HEK293T (cell line): ENCODE data around the gene CAMKMT.
A peak's percentile ranks its signal among the peaks of the same experiment; 100 is the strongest.

Experiments
- CTCF ChIA-PET: fragments of 350-600 bp; formaldehyde crosslinking; extraction: SDS; loops from one replicate; lab custom pipeline; 2021; ENCODE audit warnings: antibody characterized with exemption, inconsistent platforms; lab: Yijun Ruan, JAX
- POLR2A ChIA-PET: fragments of 350-600 bp; formaldehyde crosslinking; extraction: SDS; loops from one replicate; lab custom pipeline; 2020; ENCODE audit warnings: antibody characterized with exemption, inconsistent platforms; lab: Yijun Ruan, JAX
- DNase-seq: peaks from one replicate; pipeline ENCODE4 v3.0.0; 2012; ENCODE audit warnings: mixed read lengths; ENCODE audit errors: extremely low spot score
- ARNT ChIP-seq: fragments of 450-650 bp; IDR thresholded peaks from 2 replicates; pipeline ENCODE4 v1.6.1; 2017; ENCODE audit warnings: mild to moderate bottlenecking
- BHLHE40 ChIP-seq: fragments of 450-650 bp; IDR thresholded peaks from 2 replicates; pipeline ENCODE4 v1.6.1; 2016; ENCODE audit warnings: mild to moderate bottlenecking, moderate library complexity, borderline replicate concordance
- CTBP1 ChIP-seq: fragments of 450-650 bp; IDR thresholded peaks from 2 replicates; pipeline ENCODE4 v1.6.1; 2016; ENCODE audit warnings: borderline replicate concordance
- ELF4 ChIP-seq: fragments of 450-650 bp; IDR thresholded peaks from 2 replicates; pipeline ENCODE4 v1.6.1; 2017; ENCODE audit warnings: antibody characterized with exemption
- FOXA1 ChIP-seq: fragments of 450-650 bp; IDR thresholded peaks from 2 replicates; pipeline ENCODE4 v1.6.1; 2016; ENCODE audit warnings: mild to moderate bottlenecking
- FOXK2 ChIP-seq: fragments of 450-650 bp; IDR thresholded peaks from 2 replicates; pipeline ENCODE4 v1.6.1; 2016; ENCODE audit warnings: mild to moderate bottlenecking
- FOXM1 ChIP-seq: fragments of 450-650 bp; IDR thresholded peaks from 2 replicates; pipeline ENCODE4 v1.6.1; 2017; ENCODE audit warnings: mild to moderate bottlenecking, borderline replicate concordance
- HDGF ChIP-seq: fragments of 450-650 bp; IDR thresholded peaks from 2 replicates; pipeline ENCODE4 v1.6.1; 2017; ENCODE audit warnings: antibody characterized with exemption, borderline replicate concordance
- L3MBTL2 ChIP-seq: fragments of 450-650 bp; conservative IDR thresholded peaks from 2 replicates; pipeline ENCODE4 v1.6.1; 2016; ENCODE audit warnings: mild to moderate bottlenecking
- LEF1 ChIP-seq: fragments of 450-650 bp; IDR thresholded peaks from 2 replicates; pipeline ENCODE4 v1.6.1; 2017; ENCODE audit warnings: mild to moderate bottlenecking, borderline replicate concordance
- NFRKB ChIP-seq: fragments of 450-650 bp; IDR thresholded peaks from 2 replicates; pipeline ENCODE4 v1.6.1; 2016; ENCODE audit warnings: mild to moderate bottlenecking, moderate library complexity
- SP1 ChIP-seq: fragments of 450-650 bp; IDR thresholded peaks from 2 replicates; pipeline ENCODE4 v1.6.1; 2017
- SUZ12 ChIP-seq: fragments of 450-650 bp; IDR thresholded peaks from 2 replicates; pipeline ENCODE4 v1.6.1; 2016; ENCODE audit warnings: mild to moderate bottlenecking
- TARDBP ChIP-seq: fragments of 450-650 bp; IDR thresholded peaks from 2 replicates; pipeline ENCODE4 v1.6.1; 2016
- ZNF384 ChIP-seq: fragments of 450-650 bp; IDR thresholded peaks from 2 replicates; pipeline ENCODE4 v1.6.1; 2016
- TF ChIP-seq, protein P1 (sequence below): fragments of 450-650 bp; IDR thresholded peaks from 2 replicates; pipeline ENCODE4 v1.6.1; 2016

Gene CAMKMT

GRCh38 chr2:44740678-44741077 lies 378.9 kb downstream of the CAMKMT start:
- POLR2A ChIA-PET: no interaction called here
- CTCF ChIA-PET: interaction anchor here (1.0 kb wide), 1 partner anchor 261 kb away, joined by 4 read pairs; no protein-coding TSS in a partner anchor
- TF ChIP-seq HDGF (no peak), CTBP1 (no peak), LEF1 (no peak), BHLHE40 (no peak), L3MBTL2 (no peak), FOXA1 (no peak), ZNF384 (no peak), SP1 (no peak), SUZ12 (no peak), NFRKB (no peak), TARDBP (no peak), ELF4 (no peak), FOXK2 (no peak), ARNT (no peak), FOXM1 (no peak)
- DNase-seq: no peak

DNA sequence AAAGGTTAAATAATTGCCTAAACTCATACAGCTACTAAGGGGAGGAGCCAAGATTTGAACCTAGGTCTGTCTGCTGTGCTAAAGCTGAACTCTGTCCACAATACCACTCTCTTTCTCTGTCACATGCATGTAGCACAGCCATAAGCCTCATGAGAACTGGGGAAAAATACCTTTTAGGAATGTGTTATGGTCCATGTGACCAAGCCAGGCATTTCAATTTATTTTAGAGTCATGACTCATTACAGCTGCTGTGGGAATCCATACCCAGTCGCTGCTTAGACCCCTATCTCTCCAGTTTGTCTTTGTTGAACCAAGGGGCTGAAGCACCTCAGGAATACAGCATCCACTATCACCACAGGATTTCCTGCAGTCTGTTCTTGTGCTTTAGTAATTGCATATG lies 379.8 kb downstream of the CAMKMT start:
- CTCF ChIA-PET: no interaction called here
- POLR2A ChIA-PET: no interaction called here
- DNase-seq: no peak
- no peak for TF ChIP-seq FOXM1
- no peak for TF ChIP-seq NFRKB

GRCh38 chr2:44742057-44742456 lies 380.3 kb downstream of the CAMKMT start:
- TF ChIP-seq LEF1 (no peak), SP1 (no peak), BHLHE40 (no peak), FOXK2 (no peak), FOXA1 (no peak), ZNF384 (no peak), NFRKB (no peak)
- TF ChIP-seq, protein P1, sequence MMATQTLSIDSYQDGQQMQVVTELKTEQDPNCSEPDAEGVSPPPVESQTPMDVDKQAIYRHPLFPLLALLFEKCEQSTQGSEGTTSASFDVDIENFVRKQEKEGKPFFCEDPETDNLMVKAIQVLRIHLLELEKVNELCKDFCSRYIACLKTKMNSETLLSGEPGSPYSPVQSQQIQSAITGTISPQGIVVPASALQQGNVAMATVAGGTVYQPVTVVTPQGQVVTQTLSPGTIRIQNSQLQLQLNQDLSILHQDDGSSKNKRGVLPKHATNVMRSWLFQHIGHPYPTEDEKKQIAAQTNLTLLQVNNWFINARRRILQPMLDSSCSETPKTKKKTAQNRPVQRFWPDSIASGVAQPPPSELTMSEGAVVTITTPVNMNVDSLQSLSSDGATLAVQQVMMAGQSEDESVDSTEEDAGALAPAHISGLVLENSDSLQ: no peak
- POLR2A ChIA-PET: no interaction called here
- no peak for DNase-seq
- CTCF ChIA-PET: no interaction called here

DNA sequence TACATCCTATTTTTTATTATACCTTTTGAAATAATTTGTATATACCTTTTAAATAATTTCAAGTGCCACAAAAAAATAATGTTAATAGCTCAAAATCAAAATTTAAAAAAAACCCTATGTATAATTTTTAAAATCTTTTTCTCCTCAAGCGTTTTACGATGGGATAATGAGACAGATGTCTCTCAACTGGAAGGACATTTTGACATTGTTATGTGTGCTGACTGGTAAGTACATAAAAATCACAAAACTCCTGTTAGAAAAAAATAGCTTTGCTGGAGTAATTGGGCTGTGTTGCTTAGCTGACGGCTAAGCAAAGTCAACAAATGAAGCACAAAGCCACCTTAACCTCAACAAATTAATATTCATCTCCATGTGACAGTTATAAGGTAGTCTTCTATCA lies 381.7 kb downstream of the CAMKMT start:
- DNase-seq: no peak
- ChIA-PET POLR2A (no interaction called here), CTCF (no interaction called here)
- no peak for TF ChIP-seq NFRKB

DNA sequence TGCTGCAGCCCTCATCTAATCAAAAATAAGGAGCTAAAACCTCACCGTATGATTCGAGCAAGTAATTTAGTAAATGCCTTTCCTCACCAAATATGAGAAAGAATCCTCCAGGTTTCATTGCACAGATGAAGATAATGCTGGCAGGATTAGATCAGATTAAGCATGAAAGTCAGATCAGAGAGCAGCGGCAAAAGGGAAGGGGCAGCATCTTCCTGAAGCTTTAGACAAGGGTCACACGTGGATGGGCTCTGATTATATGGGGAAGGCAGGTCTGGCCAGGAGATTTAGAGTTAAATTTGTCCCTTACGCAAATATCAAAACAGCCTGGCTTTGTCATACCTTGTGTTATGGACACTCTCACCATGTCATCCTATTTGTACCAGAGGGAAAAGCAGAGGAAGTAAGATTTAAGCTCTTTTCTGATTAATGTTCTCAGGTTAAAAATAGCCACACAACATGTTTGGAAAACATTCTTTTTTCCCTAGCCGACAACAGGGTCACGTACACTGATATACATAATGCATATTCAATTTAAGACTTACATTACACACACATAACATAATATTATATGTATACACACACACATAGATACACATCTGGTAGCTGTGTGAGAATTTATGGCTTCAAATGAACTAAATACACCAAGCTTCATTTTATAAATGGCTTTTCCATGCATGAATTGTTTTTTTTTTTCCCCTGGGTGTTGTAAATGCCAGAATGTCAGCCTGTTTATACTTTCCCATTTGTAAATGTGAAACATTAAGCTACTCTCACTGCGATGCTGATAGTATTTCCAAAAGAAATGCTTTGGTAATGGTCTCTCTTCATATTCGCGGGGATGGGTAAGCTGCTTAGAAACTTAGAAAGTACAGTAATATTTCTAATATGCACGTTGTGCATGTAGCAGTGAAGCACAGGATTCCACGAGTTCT lies 383.5 kb downstream of the CAMKMT start:
- no peak for DNase-seq
- ChIA-PET CTCF (interaction anchor here (1.0 kb wide), 1 partner anchor 304 kb away, joined by 3 read pairs; no protein-coding TSS in a partner anchor), POLR2A (no interaction called here)
- TF ChIP-seq ZNF384 (peak; percentile 43; the same call in 1 of the 2 replicates), ARNT (no peak), TARDBP (no peak), CTBP1 (peak; percentile 20; the same call in 1 of the 2 replicates), L3MBTL2 (no peak)
- TF ChIP-seq, protein P1: peak; percentile 71

DNA sequence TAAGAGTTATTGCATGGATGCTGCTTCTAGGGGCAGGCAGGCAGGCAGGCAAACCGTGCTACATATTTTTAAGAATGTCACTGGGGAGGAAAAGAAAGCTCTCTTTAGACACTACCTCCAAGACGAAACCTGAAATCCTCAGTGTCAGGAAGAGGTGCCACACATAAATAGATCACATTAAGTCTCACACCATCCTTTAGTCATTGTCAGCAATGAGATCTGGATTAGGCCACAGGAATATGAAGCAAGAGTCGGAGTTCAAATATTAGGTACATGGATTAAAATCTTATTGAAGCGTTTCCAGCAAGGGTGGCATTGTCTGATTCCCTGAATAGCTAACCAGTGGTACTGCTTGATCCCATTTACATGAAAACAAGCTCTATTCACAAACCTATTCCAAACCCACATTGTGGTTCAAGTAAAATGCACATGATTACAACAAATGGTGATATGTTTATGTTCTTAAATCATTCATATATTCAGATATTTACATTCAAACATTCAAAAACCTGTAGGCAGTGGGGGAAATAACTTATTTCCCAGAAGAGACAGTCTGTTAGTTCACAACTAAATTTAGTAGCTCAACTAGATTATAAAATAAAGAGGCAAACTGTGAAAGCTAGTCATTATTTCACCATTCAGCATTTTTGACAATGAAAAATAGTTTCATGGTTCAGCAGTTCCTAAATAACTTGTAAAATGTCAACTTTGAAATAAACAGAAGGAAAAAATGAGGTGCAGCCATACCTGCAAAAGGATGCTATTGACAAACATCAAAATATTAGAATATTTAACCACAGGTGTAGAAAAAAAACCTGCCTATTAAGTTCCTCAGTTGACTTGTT lies 384.4 kb downstream of the CAMKMT start:
- TF ChIP-seq CTBP1 (no peak), ELF4 (no peak), ZNF384 (no peak), NFRKB (no peak), FOXM1 (no peak), HDGF (no peak), BHLHE40 (no peak), FOXA1 (no peak)
- DNase-seq: no peak
- POLR2A ChIA-PET: no interaction called here
- CTCF ChIA-PET: interaction anchor here (1.0 kb wide), 1 partner anchor 305 kb away, joined by 3 read pairs; no protein-coding TSS in a partner anchor
